Retinal pigment epithelial cell (primary cell): Measurements from ENCODE around the gene PHF24.

Experiments used
- DNase-seq: peaks from one replicate; pipeline ENCODE4 v3.0.0-alpha.2; 2010; ENCODE audit warnings: low read depth
- H3K4me3 ChIP-seq: 2 replicates; pipeline ENCODE4 v1.5.1; 2011; ENCODE audit warnings: mild to moderate bottlenecking, low read length, control low read depth, moderate library complexity
- TF ChIP-seq, protein P1 (sequence below): conservative IDR thresholded peaks from 2 replicates; pipeline ENCODE4 v1.5.1; 2011; ENCODE audit warnings: low read depth, low read length, control low read depth, inconsistent platforms

Gene PHF24

DNA sequence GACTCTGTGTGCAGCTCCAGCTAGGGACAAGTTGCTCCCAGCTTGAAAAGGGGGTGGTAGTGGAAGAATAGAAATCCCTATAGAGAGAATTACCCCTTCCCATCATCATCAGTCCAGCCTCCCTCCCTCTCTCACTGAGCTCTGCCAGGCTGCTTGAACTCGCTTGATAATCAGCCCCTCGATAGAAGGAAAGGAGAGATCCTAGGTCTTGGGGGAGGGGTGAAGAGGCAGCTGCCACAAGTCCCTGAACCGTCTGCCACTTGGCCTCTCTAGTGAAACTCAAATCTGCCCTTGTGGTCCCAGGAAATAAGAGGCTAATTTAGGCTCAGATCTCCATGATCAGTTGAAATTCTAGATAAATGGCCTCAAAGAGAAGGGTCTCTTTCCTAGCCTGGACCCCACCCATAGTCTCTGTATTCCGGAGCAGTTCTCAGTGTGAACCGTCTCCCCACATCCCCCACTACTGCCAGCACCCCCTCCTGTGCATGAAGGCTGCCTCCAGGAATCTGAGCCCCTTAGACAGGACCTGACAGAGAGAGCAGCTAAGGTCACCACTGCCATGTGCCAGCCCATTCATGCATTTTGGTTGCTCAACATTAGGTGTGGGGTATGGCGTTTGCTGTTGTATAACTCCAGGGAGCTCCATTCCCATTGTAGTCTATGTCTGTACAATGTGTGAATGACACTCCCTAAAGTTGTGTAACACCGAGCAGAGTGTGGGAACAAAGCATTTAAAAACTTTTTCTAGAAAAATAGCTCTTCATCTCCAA, 37.0 kb downstream of the PHF24 start:
- no peak overlapping the region for H3K4me3 ChIP-seq
- TF ChIP-seq, protein P1, sequence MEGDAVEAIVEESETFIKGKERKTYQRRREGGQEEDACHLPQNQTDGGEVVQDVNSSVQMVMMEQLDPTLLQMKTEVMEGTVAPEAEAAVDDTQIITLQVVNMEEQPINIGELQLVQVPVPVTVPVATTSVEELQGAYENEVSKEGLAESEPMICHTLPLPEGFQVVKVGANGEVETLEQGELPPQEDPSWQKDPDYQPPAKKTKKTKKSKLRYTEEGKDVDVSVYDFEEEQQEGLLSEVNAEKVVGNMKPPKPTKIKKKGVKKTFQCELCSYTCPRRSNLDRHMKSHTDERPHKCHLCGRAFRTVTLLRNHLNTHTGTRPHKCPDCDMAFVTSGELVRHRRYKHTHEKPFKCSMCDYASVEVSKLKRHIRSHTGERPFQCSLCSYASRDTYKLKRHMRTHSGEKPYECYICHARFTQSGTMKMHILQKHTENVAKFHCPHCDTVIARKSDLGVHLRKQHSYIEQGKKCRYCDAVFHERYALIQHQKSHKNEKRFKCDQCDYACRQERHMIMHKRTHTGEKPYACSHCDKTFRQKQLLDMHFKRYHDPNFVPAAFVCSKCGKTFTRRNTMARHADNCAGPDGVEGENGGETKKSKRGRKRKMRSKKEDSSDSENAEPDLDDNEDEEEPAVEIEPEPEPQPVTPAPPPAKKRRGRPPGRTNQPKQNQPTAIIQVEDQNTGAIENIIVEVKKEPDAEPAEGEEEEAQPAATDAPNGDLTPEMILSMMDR, result no peak
- DNase-seq, result no peak

DNA sequence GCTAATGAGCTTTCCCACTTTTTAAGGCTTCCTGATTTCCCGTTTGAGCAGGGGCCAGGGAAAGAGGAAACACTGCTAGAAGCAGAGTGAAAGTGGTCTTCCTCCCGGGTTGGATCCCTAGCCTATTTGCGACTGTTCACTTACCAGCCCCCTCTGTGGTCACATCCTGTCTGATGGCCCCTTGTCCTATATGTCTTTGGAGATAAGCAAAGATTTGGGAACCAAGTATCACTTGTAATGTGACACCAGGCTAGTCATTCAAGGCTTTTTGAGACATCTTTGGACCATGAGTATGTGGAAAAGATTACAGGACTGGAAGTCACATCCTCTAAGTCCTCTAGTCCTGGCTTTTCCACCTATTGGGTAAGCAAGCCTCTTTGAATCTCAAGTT, 37.6 kb downstream of the PHF24 start:
- DNase-seq, result no peak
- TF ChIP-seq, protein P1, result no peak
- no peak overlapping the region for H3K4me3 ChIP-seq

DNA sequence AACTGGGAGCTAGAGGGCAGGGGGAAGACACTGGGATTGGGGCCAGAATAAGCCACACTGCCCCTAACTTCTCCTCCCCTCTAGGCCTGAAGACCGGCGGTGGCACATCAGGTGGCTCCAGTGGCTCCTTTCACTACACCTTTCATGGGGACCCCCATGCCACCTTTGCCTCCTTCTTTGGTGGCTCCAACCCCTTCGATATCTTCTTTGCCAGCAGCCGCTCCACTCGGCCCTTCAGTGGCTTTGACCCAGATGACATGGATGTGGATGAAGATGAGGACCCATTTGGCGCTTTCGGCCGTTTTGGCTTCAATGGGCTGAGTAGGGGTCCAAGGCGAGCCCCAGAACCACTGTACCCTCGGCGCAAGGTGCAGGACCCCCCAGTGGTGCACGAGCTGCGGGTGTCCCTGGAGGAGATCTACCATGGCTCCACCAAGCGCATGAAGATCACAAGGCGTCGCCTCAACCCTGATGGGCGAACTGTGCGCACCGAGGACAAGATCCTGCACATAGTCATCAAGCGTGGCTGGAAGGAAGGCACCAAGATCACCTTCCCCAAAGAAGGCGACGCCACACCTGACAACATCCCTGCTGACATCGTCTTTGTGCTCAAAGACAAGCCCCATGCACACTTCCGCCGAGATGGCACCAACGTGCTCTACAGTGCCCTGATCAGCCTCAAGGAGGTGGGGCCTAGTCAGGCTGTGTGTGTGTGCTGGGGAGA, 38.3 kb downstream of the PHF24 start:
- H3K4me3 ChIP-seq, result no peak overlapping the region
- DNase-seq, result no peak
- TF ChIP-seq, protein P1, result no peak

DNA sequence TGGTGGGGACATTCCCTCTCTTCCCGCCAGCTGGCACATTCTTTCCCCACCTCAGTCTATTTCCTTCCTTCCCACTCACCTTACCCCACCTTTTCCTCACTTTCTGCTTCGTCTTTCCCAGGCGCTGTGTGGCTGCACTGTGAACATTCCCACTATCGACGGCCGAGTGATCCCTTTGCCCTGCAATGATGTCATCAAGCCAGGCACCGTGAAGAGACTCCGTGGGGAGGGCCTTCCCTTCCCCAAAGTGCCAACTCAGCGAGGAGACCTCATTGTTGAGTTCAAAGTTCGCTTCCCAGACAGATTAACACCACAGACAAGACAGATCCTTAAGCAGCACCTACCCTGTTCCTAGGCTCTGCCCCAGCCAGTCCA, 38.8 kb downstream of the PHF24 start:
- H3K4me3 ChIP-seq, result no peak overlapping the region
- TF ChIP-seq, protein P1, result no peak
- no peak for DNase-seq

DNA sequence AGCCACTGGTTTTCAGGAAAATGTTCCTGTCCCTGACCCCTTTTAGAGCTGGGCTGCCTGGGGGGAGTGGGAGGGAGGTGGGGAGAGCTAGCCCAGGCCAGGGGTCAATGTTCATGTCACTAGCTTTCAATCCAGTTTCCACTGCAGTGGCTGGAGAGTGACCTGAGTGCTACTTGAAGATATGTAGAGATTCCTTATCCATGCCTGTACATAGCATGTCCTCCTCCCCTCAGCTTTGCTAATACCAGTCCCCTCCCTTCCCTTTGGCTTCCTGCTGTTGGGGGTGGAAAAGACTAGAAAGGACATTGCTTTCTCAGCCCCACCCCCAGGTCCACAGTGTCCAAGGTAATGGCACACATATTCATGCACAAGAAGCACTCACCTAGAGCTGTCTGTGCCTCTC, 39.3 kb downstream of the PHF24 start:
- DNase-seq, result no peak
- no peak overlapping the region for H3K4me3 ChIP-seq
- TF ChIP-seq, protein P1, result no peak

DNA sequence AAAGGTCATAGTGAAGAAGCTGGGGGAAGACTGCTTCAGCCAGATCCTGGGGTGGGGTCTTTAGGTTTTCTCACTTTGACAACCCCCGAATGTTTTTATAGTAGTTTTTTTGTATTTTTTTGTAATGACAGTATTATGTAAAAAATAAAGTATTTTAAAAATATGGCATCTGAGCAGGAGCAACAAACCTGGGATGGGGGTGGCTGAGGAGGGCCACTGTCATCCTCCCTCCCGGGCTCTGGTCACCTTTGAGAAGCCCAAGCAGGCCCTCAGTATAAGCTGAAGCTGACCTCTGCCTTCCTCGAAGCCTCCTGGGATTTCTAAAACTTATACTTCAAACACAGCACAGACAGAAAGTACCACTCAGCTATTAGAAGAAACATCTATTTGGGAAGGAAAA, 40.2 kb downstream of the PHF24 start:
- TF ChIP-seq, protein P1, result no peak
- no peak for DNase-seq
- H3K4me3 ChIP-seq, result no peak overlapping the region

DNA sequence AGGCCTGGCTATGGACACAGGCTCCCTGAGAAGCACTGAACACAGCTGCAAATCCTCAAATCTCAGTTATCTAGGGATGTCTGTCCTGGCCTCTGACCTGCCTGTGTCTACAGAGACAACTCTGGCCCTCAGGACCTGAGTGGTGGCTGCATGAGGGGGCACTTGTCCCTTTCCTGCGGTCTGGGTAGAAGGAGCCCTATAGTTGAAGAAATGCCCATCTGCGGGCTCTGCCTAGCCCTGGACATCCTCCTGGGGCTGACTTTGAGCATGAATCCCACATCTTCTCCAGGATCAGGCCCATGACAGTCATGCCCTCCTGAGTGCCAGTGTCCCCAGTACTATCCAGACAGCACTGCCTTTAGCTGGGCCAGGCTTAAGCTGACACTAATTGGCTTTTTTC, 41.5 kb downstream of the PHF24 start:
- TF ChIP-seq, protein P1, result no peak
- no peak for DNase-seq
- H3K4me3 ChIP-seq, result no peak overlapping the region
